CD14-positive monocyte (primary cell): ENCODE results near the gene AGAP1. TPM values are rescaled to one million over a fixed set of nuclear protein-coding genes. Genes with fewer than 3 reads are reported as not detected.

Experiments used
- DNase-seq, 3 donors: peaks; one replicate each; pipeline ENCODE4 v3.0.0-alpha.2; 2011 to 2022
- H2AFZ ChIP-seq: 2 replicates; pipeline ENCODE4 v1.6.0; 2012; ENCODE audit warnings: mild to moderate bottlenecking, low read depth, low read length, inconsistent platforms; ENCODE audit not compliant: insufficient read depth, poor library complexity, severe bottlenecking
- H3K27ac ChIP-seq, 2 donors: 1 replicate in 1 of 2; 2 replicates in 1 of 2; pipeline ENCODE4 v1.5.1; 2012 to 2013; ENCODE audit warnings: low read length in 2 of 2, control low read depth in 1 of 2, inconsistent platforms in 1 of 2, low read depth in 1 of 2, mild to moderate bottlenecking in 1 of 2
- H3K27me3 ChIP-seq, 2 donors: one replicate each; pipeline versions ENCODE4 v1.6.0 to v1.6.1; 2011 to 2013; ENCODE audit warnings: low read length in 2 of 2; ENCODE audit not compliant: control insufficient read depth in 2 of 2, insufficient read depth in 2 of 2
- H3K36me3 ChIP-seq, 2 donors: replicated peaks in 1 of 2; 1 replicate in 1 of 2; 2 replicates in 1 of 2; pipeline versions ENCODE4 v1.5.1 to v1.6.1; 2012 to 2013; ENCODE audit warnings: low read length in 2 of 2, control low read depth in 1 of 2, inconsistent platforms in 1 of 2, mild to moderate bottlenecking in 1 of 2; ENCODE audit not compliant: insufficient read depth in 2 of 2, control insufficient read depth in 1 of 2
- H3K4me1 ChIP-seq, 2 donors: 1 replicate in 1 of 2; 2 replicates in 1 of 2; pipeline versions ENCODE4 v1.5.1 to v1.6.1; 2012 to 2013; ENCODE audit warnings: low read length in 2 of 2, control low read depth in 1 of 2, inconsistent platforms in 1 of 2, mild to moderate bottlenecking in 1 of 2, moderate library complexity in 1 of 2; ENCODE audit not compliant: insufficient read depth in 2 of 2, control insufficient read depth in 1 of 2
- H3K4me2 ChIP-seq: replicated peaks from 2 replicates; pipeline ENCODE3; 2012; ENCODE audit warnings: low read length, moderate library complexity, mild to moderate bottlenecking; ENCODE audit not compliant: poor library complexity, severe bottlenecking; ENCODE audit errors: extremely low read depth
- H3K4me3 ChIP-seq, 3 experiments: fragments of 200-600 bp in 1 of 3; sonication (generic) in 1 of 3; replicated peaks in 1 of 3; 1 replicate in 2 of 3; 2 replicates in 1 of 3; pipeline ENCODE4 v1.5.1; 2011 to 2013; ENCODE audit warnings: low read length in 3 of 3, mild to moderate bottlenecking in 3 of 3, control low read depth in 2 of 3, low read depth in 2 of 3, inconsistent platforms in 1 of 3, moderate library complexity in 1 of 3
- H3K79me2 ChIP-seq: 2 replicates; pipeline ENCODE4 v1.6.0; 2012; ENCODE audit warnings: mild to moderate bottlenecking, control low read depth, inconsistent platforms, low read length, moderate library complexity; ENCODE audit not compliant: insufficient read depth
- H3K9ac ChIP-seq: 2 replicates; pipeline ENCODE4 v1.6.0; 2017; ENCODE audit warnings: low read length, mild to moderate bottlenecking; ENCODE audit not compliant: insufficient read depth, poor library complexity, severe bottlenecking
- H3K9me3 ChIP-seq, 2 donors: replicated peaks in 1 of 2; 1 replicate in 1 of 2; 2 replicates in 1 of 2; pipeline versions ENCODE4 v1.5.1 to v1.6.1; 2012 to 2013; ENCODE audit warnings: low read length in 2 of 2, control low read depth in 1 of 2; ENCODE audit not compliant: control insufficient read depth in 1 of 2, insufficient read depth in 1 of 2
- H4K20me1 ChIP-seq: 2 replicates; pipeline ENCODE4 v1.6.0; 2012; ENCODE audit warnings: mild to moderate bottlenecking, low read length, control low read depth, moderate library complexity; ENCODE audit not compliant: insufficient read depth
- H3K27ac Mint-ChIP-seq, 7 donors: one replicate each; pipeline ENCODE4 v1.8.0; 2020; ENCODE audit warnings: mild to moderate bottlenecking in 7 of 7, mixed read lengths in 7 of 7, moderate library complexity in 6 of 7, inconsistent platforms in 2 of 7
- H3K27me3 Mint-ChIP-seq, 3 donors: one replicate each; pipeline ENCODE4 v1.8.0; 2021 to 2022; ENCODE audit warnings: low read depth in 3 of 3, mild to moderate bottlenecking in 3 of 3, mixed read lengths in 3 of 3, moderate library complexity in 3 of 3, inconsistent platforms in 1 of 3
- H3K36me3 Mint-ChIP-seq, 2 donors: one replicate each; pipeline ENCODE4 v1.8.0; 2020; ENCODE audit warnings: mixed read lengths in 2 of 2, inconsistent platforms in 1 of 2, mild to moderate bottlenecking in 1 of 2
- H3K4me1 Mint-ChIP-seq: one replicate; pipeline ENCODE4 v1.8.0; 2020; ENCODE audit warnings: mild to moderate bottlenecking, mixed read lengths
- H3K4me3 Mint-ChIP-seq, 2 donors: one replicate each; pipeline ENCODE4 v1.8.0; 2020; ENCODE audit warnings: mild to moderate bottlenecking in 2 of 2, mixed read lengths in 2 of 2, moderate library complexity in 1 of 2
- H3K9me3 Mint-ChIP-seq, 7 donors: one replicate each; pipeline ENCODE4 v1.8.0; 2020 to 2022; ENCODE audit warnings: mixed read lengths in 7 of 7, mild to moderate bottlenecking in 6 of 7, moderate library complexity in 6 of 7, inconsistent platforms in 2 of 7
- WGBS: methylation state at CpG from one replicate; pipeline ENCODE4 v1.1.5; 2013; ENCODE audit warnings: missing lambda C conversion rate; ENCODE audit not compliant: insufficient coverage; 5-methylcytosine and 5-hydroxymethylcytosine counted together
- intact Hi-C, 2 donors: fragments of 100-400 bp; cut with micrococcal nuclease; formaldehyde crosslinking; loops; one replicate each; pipeline versions ENCODE4 v1.15.0 to v1.15.1; 2023
- polyA plus RNA-seq, 3 donors: library from polyadenylated mRNA; depleted of rRNA in 1 of 3; unstranded in 2 of 3; stranded (reverse) in 1 of 3; fragments of 300-500 nt in 2 of 3; fragments of >200 nt in 1 of 3; fragmentation: Illumina TruSeq in 2 of 3; gene quantifications; 1 replicate in 2 of 3; 2 replicates in 1 of 3; pipeline ENCODE4 v1.2.3, GENCODE V29; 2012 to 2021
- TF ChIP-seq, protein P1 (sequence below): fragments of 200-600 bp; IDR thresholded peaks from one replicate; pipeline ENCODE4 v1.8.0; 2022; ENCODE audit warnings: antibody characterized with exemption, mild to moderate bottlenecking

The AGAP1 gene
- polyA plus RNA-seq, 3 donors = 0.12 TPM; not detected in 2

DNA sequence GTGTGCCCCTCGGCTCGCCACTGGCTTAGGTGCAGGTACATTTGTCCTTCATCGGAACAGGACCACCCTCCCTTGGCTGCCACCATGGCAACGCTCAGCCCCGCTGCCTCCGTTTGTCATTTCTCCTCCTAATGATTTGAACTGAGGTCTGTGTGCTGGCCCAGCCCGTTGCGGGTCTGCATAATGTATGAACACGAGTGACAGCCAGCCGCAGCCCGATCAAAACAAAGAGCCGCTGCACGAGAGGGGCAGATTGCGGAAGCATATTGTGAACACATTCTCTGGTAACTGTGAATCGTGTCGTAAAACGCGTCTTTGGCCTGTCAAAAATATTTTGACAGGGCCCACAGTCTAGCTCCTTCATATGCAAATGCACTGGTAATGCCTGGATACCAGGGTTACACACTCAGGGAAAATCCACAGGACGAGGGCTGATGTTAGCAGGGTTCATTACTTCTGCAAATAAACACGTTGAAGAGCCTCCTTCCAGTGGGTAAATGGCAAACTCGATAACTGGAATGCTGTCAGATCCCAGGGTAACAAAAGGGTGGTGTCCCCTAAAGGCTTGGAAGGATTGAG is 137.0 kb downstream of the AGAP1 start:
- intact Hi-C loops = no loop called here
- Histone ChIP-seq H3K36me3 (no peaks in the 10 kb centered on the region), H3K79me2 (no peaks in the 10 kb centered on the region), H3K9ac (no peak overlapping the region), H3K4me3 (no peak overlapping the region), H2AFZ (no peak overlapping the region), H3K4me2 (no peak overlapping the region), H4K20me1 (no peaks in the 10 kb centered on the region), H3K27ac (no peak overlapping the region), H3K4me1 (no peaks in the 10 kb centered on the region), H3K9me3 (no peaks in the 10 kb centered on the region), H3K27me3 (no peaks in the 10 kb centered on the region)
- Mint-ChIP-seq H3K4me1 (no peaks in the 10 kb centered on the region), H3K9me3 (peaks cover 0 to 5% (median 0%) of the 10 kb centered on the region in 7 donors), H3K36me3 (no peaks in the 10 kb centered on the region), H3K27ac (no peak overlapping the region), H3K27me3 (peaks cover 0 to 8% (median 6%) of the 10 kb centered on the region in 3 donors), H3K4me3 (no peak overlapping the region)
- WGBS = 90% methylated on average over 21 of the region's 21 CpGs
- no peak for DNase-seq
- TF ChIP-seq, protein P1, sequence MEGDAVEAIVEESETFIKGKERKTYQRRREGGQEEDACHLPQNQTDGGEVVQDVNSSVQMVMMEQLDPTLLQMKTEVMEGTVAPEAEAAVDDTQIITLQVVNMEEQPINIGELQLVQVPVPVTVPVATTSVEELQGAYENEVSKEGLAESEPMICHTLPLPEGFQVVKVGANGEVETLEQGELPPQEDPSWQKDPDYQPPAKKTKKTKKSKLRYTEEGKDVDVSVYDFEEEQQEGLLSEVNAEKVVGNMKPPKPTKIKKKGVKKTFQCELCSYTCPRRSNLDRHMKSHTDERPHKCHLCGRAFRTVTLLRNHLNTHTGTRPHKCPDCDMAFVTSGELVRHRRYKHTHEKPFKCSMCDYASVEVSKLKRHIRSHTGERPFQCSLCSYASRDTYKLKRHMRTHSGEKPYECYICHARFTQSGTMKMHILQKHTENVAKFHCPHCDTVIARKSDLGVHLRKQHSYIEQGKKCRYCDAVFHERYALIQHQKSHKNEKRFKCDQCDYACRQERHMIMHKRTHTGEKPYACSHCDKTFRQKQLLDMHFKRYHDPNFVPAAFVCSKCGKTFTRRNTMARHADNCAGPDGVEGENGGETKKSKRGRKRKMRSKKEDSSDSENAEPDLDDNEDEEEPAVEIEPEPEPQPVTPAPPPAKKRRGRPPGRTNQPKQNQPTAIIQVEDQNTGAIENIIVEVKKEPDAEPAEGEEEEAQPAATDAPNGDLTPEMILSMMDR = no peak

DNA sequence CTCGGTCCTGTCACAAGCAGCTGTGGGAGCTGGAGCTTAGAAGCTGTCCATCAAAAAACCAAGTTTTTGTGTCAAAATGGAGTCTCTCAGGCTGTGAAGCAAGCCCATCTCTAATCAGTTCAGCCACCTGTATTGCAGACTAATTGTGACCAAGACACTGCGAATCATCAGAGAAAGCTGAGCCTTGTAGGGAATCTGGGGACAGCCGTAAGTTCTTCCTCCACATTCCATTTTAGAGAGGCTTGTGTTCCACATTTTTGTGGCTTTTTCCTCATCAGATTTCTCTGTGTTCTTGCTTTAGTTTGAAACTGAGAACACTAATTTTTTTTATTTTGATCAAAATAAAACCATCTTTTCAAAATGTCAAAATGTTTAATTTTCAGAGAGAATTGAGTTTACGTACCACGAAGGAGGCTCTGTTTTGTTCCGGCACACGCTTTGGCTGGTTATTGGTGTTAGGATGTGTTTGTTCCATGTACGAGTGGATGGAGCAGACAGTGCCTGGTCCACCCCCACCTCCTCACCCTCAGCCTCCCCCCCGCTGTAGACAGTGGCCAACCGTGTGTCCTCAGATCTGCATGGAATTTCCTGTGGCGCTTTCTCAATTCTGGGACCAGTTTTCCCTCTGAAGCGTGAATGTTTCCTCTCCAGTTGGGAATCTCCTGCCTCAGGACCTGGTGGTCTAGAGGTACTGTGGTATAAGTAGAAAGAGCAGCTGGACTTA is 140.8 kb downstream of the AGAP1 start:
- Mint-ChIP-seq H3K27ac (no peak overlapping the region), H3K36me3 (no peaks in the 10 kb centered on the region), H3K9me3 (peaks cover 0 to 5% (median 0%) of the 10 kb centered on the region in 7 donors), H3K4me3 (no peak overlapping the region), H3K4me1 (no peaks in the 10 kb centered on the region), H3K27me3 (peaks cover 0 to 5% (median 3%) of the 10 kb centered on the region in 3 donors)
- H4K20me1 ChIP-seq = no peaks in the 10 kb centered on the region
- no peaks in the 10 kb centered on the region for H3K79me2 ChIP-seq
- no peaks in the 10 kb centered on the region for H3K27me3 ChIP-seq
- intact Hi-C loops = no loop called here
- H3K4me1 ChIP-seq = no peaks in the 10 kb centered on the region
- H3K9me3 ChIP-seq = no peaks in the 10 kb centered on the region
- no peaks in the 10 kb centered on the region for H3K36me3 ChIP-seq
- TF ChIP-seq, protein P1 = no peak
- WGBS = 73% methylated on average over 6 of the region's 12 CpGs
- H3K27ac ChIP-seq = no peak overlapping the region
- H3K4me2 ChIP-seq = no peak overlapping the region
- no peak overlapping the region for H3K9ac ChIP-seq
- H3K4me3 ChIP-seq = no peak overlapping the region
- no peak overlapping the region for H2AFZ ChIP-seq
- DNase-seq = no peak
